SIG-M5 treated with dmso at 0.1 percent for 504 hours (cell line): ENCODE data around the gene AGAP3.

Experiments used
- DNase-seq: peaks from one replicate; lab custom pipeline; 2025; ENCODE audit not compliant: unreplicated experiment; lab: John Stamatoyannopoulos, UW

AGAP3 gene

DNA sequence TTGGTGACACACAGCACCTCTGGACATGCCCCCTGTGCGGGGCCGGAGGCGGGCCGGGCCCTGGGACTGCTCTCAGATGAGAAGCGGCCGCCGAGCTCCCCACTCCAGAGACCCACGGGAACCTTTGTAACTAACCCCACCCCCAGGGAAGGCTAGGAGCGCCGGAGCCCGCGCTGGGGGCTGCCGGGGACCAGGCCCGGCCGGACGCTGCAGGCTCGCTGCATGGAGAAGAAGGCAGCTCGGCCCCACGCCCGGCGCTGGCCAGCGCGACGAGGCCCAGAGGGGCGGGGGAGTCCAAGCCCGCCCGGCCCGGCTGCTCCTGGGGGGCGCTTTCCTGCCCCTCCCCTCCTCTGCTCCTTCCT, 36.5 kb downstream of the AGAP3 start:
- no peak for DNase-seq

DNA sequence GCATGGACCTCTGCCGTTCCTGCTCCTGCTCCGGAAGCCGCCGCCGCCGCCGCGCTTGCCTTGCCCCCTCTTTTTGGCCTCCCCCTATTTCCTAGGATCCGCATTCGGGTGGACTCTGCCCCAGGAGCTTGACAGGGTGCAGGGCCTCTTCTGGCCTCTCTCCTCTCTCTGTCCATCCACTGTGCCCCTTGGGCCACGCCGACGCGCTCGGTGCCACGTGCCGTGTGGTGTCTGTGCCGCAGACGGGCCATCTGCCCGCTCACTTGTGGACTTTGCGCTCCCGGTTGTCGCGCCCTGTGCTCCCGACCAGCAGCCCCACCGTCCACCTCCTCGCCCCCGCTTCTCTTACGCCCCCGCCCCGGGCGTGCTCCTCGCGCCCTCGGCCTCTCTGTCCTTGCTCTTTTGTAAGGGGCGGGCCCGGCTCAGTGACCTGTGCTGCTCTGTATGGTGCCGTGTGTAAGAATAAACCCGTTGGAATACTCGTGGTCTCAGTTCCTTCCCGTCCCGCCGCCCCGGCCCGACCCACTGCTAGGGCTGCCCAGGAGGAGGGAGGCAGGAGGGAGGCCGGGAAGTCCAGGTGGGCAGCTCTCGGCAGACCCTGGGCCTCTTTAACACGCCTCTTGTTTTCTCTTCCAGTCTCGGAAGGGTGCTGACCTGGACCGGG, 37.0 kb downstream of the AGAP3 start:
- no peak for DNase-seq

DNA sequence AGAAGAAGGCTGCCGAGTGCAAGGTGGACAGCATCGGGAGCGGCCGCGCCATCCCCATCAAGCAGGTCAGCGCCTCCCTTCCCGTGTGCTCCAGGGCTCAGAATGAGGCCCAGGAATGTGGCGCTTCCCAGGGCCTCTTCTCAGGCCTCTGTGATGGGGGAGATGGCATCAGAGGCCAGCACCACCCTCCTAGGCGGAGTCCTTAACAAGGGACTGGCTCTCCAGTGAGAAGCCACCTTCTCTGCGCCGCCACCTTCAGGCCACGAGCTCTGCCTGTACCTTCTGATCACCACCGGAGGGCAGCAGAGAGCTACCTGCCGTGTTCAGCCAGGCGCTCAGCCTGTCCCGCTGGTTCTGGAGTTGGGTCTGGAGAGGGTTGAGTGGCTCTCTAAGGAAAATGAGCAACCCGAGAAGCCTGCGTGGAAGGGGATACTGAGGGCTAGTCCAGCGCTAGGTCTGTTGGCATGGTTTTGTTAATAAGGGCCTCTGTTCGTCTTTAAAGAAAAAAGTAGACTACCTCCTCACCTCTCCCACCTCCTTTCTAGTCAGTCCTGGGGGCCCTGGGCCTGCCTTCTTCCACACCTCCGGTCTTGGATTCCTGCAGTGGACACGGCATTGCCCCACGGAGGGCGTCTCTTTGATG, 37.7 kb downstream of the AGAP3 start:
- peak; percentile 83 for DNase-seq

DNA sequence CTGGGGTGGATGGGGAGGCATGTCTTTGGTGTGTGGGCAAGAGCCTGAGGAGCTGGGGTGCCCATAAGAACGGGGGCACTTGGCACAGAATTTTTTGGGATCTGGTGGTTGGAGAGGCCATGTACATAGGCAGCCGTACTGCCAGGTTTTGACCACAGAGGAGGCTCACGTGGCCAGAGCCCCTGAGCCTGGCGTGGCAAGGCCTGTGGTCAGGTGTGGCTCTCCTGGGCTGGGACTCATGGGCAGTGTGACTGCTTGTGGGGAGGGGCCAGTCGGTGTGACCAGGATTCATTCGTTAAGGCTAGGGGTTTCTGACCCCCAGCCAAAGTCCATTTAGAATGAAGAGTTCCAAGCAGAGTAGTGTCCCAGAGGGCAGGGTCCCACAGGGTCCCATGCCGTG, 38.2 kb downstream of the AGAP3 start:
- no peak for DNase-seq

DNA sequence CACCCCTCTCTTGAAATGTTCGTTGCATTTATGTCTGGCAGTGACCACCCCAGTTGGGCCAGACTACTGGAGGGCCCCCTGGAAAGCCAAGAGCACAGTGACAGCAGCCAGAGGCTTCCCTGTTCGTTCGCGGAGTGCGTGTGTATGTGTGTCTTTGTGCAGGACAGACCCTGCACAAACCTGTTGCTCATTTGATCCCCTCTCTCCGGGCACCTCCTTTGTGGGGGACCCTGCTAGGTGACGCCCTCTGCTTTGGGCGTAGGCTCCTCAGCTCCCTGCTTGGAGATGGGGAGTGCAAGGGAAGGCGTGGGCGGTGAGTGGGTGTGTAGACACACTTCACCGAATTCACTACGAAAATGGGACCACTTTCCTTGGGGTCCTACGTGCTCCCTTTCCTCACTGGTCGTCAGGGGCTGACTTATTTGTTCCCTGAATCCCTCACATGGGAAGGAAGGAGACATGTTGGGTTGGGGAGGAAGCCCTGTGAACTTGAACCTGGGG, 38.7 kb downstream of the AGAP3 start:
- no peak for DNase-seq

DNA sequence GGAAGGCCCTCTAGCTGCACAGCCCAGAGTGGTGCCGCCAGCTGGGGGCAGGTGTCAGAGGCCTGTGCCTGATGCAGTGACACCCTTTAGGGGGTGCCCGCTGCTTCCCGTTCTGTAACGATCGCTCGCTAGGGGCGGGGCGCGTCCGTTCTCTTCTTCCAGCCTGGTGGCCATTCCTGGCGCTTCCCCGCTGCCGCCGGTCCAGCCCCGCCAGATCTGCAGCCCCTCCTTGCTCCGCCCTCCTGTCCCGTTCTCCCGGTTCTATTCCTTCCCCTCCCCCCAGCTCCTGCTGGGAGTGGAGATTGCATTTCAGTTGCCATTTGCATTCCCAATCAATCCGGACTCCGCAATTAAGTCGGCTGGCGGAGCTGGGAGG, 39.2 kb downstream of the AGAP3 start:
- no peak for DNase-seq

DNA sequence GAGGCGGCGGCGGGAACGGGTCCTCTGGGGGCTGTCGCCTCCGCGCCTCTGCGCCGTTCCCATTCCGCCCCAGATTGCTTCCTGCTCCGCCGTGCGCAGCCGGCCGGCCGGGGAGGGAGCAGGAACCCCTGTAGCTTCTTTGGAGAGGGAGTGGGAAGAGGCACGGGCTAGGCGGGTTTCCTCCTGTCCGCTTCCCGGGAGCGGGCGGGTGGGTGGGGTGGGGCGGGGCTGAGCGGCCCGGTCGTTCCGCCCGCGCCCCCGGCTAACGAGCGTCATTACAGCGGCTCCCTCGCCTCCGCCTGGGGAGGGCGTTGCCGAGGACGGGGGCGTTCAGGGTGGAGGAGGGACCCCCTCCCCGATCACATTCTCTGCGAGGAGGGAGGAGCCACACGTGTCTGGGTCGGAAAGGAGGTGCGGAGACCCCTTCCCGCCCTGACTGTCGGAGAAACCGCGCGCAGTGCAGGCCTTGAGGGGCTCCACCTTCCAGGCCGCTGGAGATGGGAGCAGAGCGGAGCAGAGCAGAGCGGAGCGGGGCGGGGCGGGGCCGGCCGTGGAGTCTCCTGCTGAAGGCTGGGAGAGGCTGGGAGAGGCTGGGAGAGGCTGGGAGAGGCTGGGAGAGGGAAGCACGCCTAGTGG, 39.7 kb downstream of the AGAP3 start:
- no peak for DNase-seq

DNA sequence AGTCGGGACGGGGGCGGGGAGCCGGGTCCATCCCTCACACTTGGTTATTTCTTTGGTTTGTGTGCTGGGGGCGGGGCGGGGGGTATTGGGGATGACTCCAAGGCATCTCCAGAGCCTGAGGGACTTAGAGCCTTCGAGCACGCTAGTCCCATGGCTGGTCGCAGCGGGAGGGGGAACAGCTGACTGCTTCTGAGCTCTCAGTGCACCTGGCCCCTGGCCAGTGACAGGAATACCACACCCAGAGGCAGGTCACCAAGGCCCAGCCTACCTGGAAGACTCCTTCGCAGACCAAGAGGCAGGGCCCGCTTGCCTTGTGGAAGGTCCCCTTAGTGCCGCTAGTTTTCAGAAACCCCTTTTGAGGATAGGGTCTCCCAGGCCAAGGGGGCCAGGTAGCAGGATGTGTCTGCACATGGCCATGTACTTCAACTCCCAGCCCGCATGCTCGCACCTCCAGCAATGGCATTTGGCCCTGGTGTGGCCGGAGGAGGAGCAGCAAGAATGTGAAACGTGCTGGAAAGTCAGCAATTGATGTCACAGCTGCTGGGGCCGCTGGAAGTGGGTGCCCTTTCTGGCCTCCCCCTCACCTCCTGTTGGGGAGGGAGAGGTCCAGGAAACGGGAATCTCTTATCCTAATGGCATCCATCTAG, 40.3 kb downstream of the AGAP3 start:
- no peak for DNase-seq

DNA sequence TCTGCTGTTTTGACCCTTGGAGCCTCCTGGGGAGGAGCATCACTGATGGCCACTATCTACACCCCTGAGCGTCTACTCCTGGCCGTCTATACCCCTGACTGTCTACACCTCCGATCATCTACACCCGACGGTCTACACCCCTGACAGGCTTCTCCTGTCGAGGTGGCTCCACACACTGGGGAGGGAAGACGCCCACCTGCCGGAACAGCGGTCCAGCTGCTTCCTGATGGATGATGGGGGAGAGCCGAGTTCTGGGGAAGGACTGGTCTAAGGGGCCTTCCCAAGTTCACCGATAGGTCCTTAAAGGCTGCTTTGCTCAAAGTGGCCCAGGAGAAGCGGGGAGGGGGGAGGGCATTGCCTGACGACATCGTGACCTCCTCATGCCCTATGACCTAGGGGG, 41.9 kb downstream of the AGAP3 start:
- DNase-seq: no peak

DNA sequence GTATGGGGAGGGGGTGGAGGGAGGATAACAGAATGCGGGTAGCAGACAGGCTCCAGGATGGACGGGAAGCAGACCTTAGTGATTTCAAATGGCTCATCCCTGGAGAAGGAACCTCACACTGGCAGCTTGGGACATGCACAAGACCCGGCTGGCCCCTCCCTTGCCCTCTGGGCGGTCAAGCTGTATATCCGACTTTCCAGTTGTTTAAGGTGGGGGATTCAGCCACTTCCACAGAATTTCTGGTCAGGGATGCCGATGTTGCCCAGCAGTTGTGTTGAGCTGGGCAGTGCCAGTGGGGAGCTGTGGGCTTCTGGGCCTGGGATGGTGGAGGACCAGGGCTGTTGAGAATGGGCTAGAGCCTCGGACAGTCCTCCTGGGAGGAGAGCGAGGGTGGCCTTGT, 42.4 kb downstream of the AGAP3 start:
- DNase-seq: no peak

DNA sequence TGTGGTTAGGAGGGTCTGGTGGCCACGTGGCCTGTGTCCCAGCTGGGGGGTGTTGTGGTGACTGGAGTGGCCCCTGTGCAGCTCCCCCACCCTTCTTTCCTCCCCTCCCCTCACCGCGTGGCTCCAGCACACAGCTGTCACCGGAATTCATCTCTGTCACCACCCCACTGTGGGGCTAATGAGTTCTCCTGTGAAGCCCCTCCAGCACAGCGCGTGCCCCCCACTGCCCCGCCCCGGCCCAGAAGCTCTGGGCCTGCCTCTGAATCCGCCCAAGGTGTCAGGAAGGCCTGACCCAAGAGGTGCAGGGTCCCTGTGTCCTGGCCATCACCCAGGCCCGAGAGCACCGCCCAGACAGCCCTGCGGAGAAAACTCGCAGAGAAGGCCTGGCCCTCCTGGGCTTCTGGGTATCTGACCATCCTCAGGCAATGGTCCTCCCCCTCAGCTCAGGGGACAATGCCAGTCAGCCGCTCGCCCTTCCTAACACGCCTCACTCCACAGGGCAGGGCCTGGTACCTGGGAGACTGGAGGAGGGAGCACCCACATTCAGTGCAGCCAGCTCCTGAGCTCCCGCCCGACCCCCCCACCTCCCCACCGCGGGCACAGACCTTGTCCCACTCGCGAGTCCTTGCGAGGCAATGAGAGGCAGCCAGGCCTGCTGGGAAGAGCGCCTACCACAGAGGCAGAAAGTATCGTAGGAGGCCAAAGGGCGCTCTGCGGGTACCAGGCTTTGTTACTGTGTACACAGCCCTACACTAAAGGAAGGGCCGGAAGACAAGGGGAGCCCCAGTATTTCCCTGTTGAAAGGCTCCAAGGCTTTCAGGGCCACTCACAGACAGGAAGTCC, 43.1 kb downstream of the AGAP3 start:
- DNase-seq: no peak

DNA sequence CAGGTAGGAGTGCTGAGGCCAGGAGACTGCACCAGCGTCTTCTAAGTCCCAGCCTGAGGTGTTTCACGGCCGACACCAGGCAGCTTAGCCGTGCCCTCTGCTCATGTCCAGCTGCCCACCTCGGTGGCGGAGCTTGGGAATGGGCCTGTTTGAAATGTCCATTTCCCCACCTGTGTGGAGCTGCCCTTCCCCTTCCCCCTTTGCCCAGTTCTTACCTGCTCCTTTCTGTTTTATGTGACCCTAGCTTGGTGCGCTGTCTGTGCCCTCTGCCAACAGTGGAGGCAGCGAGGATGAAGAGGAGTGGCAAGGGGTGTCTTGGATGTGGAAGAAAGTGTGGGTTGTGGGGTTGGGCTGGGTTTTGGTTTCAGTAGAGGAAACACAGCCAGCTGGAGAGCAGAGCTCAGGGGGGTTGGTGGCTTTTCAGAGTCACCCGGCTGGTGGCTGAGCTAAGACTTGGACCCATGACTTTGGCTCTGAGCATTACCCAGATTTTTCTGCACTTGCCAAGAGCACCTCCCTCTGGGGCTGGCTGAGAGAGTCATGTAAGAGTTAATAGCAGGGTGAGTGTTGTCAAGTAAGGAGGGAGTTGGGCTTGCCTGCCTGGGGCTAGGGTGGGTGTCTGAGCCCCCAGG, 43.8 kb downstream of the AGAP3 start:
- no peak for DNase-seq

DNA sequence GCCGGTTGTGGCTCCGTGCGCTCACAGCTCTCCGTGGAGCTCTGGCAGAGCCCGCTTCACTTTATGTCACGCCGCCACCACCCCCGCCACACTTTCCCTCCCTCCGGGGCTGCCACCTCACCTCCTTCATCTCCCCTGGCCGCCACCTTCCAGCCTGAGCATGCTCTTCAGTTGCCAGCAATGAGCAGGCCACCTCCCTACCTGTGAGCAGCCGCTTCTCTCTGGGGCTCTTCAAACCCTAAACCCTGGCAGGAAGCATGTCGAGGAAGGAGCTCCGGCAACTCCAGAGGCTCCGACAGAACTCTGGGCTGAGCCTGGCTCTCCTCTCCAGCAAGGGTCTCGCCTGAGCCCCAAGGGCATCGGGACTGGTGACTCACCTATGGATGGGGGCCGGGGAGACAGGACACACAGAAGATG, 44.5 kb downstream of the AGAP3 start:
- DNase-seq: no peak

DNA sequence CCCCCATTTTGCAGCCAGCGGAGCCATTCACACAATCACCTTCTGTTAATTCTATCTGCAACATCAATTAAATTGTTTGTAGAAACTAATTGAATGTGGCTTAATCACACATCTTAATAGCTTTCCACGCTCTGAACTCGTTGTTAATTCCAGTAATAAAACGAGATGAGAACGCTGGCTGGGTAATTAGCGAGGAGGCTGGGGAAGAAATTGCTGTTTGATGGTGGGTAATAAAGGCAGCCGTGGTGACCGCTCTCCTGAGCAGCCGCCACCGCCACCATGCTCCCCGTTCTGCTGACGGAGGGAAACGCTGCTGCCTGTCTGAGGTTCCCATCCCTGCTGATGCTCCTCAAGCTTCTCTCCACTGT, 44.9 kb downstream of the AGAP3 start:
- no peak for DNase-seq

DNA sequence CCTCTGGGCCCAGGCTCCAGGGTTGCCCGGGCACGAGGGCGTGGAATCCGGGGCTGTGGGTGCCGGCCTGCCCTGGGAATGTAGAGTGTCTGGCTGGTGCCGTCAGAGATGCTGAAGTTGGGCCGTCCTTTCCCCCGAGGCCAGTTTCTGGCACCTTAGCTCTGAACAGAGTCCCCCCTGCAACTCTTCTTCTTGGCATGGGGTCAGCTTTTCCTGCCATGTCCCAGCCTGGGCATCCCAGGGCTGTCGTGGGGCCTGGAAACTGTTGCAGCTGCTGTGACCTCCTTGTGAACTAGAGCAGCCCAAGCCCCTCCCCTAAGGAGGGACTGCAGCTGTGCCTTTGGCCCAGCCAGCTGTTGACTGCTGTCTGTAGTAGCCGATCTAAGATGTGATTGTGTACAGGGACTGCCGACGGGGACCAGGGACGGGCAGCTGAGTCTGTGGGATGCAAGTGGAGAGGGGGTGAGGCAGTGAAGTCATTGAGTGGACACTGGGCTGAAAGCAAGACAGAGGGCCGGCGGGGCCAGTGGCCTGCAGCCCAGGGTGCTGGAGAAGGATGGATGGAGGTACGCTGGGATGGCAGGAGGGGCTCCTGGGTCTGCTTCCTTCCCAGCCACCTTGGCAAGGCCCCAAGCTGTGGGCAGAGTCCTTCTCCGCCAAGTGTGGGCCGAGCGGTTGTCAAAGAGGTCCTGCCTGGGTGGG, 45.5 kb downstream of the AGAP3 start:
- no peak for DNase-seq

DNA sequence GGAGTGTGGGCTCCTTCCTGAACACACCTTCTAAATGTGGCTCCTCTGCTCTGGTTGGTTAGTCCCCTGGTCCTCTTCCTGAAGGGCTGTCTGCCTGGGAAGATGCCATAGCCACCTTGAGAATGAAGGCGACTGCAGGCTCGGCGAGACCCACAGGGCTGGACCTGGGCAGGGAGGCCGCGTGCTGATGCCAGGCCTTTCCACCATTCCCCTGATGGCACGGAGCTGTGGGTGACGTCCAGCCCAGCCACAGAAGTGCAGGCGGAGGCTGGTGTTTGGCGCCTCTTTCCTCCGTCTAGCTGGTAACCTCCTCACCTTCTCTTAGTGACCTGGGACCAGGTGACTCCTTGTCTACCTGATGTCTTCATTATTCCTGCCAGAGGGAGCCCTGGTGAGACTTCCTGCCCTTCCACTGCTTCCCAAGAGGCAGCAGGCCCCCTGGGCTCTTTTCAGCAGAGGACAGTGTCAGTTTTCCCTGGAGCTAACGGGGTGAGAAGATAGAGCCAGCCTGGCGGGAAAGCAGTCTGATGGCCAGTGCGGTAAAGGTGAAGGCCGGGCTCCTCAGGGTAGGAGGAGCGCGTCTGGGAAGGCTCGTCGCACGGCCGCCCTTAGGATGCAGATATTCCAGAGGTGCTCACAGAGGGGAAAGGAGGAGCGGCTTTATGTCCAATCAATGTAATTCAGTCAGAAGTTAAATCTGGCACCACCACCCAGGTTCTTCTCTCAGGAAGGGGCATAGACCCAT, 46.4 kb downstream of the AGAP3 start:
- no peak for DNase-seq

DNA sequence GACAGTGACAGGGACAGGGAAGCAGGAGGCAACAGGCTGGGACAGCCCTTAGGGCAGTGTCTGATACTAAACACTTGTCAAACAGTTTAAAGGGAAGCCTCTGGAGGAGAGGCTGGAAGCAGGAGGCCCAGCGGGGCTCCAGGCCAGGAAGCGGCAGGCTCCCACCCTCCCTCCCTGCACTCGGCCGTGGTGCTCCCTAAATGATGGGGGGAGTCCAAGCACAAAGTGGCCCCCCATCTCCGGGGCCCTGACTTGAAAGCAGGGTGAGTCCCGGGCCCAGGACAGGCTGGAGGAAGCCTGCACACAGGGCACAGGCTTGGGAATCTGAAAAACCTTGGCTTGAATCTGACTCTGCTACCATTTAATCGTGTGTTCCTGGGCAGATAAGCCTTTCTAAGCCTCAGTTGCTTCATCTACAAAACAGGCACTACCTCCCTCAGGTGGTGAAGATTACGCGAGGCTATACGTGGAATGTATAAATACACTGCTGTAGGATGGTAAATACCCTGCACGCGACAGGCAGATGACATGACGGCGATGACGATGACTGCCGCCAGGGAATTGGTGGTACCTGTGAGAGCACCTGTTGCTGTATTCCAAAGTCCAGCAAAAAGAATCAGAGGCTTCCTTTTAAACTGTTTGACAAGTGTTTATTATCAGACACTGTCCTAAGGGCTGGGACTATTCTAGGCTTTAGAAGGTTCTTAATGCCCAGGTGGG, 47.2 kb downstream of the AGAP3 start:
- DNase-seq: no peak

DNA sequence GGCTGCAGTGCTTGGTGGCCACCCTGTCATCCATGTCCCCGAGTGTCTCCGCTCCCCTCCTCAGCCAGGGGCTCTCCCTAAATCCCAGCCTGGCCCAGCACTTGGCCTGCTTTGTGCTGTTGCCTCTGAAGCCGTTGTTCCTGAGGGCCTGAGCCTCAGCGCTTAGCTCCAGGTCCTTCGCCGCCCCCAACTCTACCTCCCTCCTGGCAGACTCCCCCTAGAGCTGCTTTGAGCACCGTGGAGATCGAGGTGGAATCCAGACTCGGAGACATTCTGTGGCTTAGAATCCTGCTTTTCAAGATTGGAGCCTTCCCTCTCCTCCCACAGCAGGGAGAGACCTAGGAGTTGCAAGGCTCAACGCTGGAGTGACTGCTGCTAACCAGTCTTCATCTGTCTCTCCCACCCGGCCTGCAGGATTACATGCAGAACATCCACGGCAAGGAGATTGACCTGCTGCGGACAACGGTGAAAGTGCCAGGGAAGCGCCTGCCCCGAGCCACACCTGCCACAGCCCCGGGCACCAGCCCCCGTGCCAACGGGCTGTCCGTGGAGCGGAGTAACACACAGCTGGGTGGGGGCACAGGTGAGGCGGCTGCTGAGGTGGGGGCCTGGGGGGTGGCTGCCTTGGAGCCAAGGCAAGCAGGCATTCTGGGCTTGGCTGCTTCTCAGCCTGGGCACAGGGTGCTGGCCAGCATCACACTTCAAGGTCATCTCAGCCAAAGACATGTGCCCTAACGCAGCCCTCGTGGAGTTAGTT, 47.9 kb downstream of the AGAP3 start:
- no peak for DNase-seq
